GM19099 (cell line): ENCODE measurements around the gene DTL.

ENCODE experiments used
- POLR2A ChIP-seq: IDR thresholded peaks from 3 replicates; pipeline ENCODE4 v1.6.1; 2011; ENCODE audit warnings: low read depth; ENCODE audit not compliant: insufficient read length; ENCODE audit errors: extremely low read depth

DTL gene

GRCh38 chr1:212132025-212132424 lies 96.5 kb downstream of the DTL start:
- TF ChIP-seq POLR2A: no peak

- no peak for TF ChIP-seq POLR2A
Observed at GRCh38 chr1:212133319-212133718, 97.8 kb downstream of the DTL start.

- no peak for TF ChIP-seq POLR2A
Observed at GRCh38 chr1:212135166-212135565, 99.6 kb downstream of the DTL start.

- no peak for TF ChIP-seq POLR2A
Observed at GRCh38 chr1:212137854-212138253, 102.3 kb downstream of the DTL start.

GRCh38 chr1:212138457-212138856 lies 102.9 kb downstream of the DTL start:
- no peak for TF ChIP-seq POLR2A

- TF ChIP-seq POLR2A: no peak
Observed at GRCh38 chr1:212139526-212140135, 104.1 kb downstream of the DTL start.

- TF ChIP-seq POLR2A: no peak
Observed at GRCh38 chr1:212141404-212141803, 105.9 kb downstream of the DTL start.

- TF ChIP-seq POLR2A: no peak
Observed at GRCh38 chr1:212142883-212143530, 107.5 kb downstream of the DTL start.

GRCh38 chr1:212147581-212148033 lies 112.1 kb downstream of the DTL start:
- no peak for TF ChIP-seq POLR2A

GRCh38 chr1:212149566-212149965 lies 114.0 kb downstream of the DTL start:
- no peak for TF ChIP-seq POLR2A

- no peak for TF ChIP-seq POLR2A
Observed at GRCh38 chr1:212152308-212152693, 116.8 kb downstream of the DTL start.

GRCh38 chr1:212152869-212153268 lies 117.3 kb downstream of the DTL start:
- no peak for TF ChIP-seq POLR2A

GRCh38 chr1:212153635-212154034 lies 118.1 kb downstream of the DTL start:
- TF ChIP-seq POLR2A: no peak
